ENCODE data around the gene SUFU. TPM values are rescaled to one million over a fixed set of nuclear protein-coding genes. Genes with fewer than 3 reads are reported as not detected.

SUFU gene
- total and polyA plus RNA-seq, 2 of the 8 experiments (the other 6 are each of a cell fraction or from before 2014, with no cell fraction given) = 7.0 to 10.8 TPM

DNA sequence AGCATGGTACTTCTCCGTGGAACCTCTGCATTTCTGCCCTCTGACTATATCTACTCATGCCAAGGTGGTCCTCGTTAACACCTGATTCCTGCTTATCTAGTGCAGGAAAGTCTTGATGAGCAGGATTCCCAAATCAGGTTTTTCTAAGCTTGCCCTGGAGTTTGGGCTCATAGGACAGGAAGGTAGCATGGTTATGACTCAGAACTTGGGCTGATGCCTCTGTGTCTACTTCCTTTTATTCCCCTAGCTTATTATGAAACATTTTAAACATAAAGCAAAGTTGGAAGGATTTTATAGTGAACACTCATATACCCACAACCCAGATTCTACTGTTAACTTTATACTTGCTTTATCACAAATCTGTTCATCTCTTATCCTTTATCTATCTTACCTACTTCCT lies 5.6 kb downstream of the SUFU start:
- Histone ChIP-seq H4K5ac (ENCODE audit: insufficient read length, low read depth, low read length) (no peak overlapping the region), H4K20me1 (replicated peaks in 1 of 2; ENCODE audit: control insufficient read depth in 1 of 2, insufficient read depth in 2 of 2, low read length in 2 of 2) (peaks cover 8 to 24% of the 10 kb centered on the region in 2 experiments), H3K27ac (ENCODE audit: low read depth, low read length) (no peak overlapping the region), H3K4ac (replicated peaks; ENCODE audit: insufficient read length, low read depth, low read length) (no peak overlapping the region), H2BK20ac (ENCODE audit: low read length) (no peak overlapping the region), H3K36me3 (ENCODE audit: control insufficient read depth in 2 of 4, insufficient read depth in 4 of 4, low read length in 3 of 4) (peaks cover 3 to 8% (median 5%) of the 10 kb centered on the region in 4 experiments; a peak in 5 of 8 replicates), H2AFZ (ENCODE audit: low read length) (no peak overlapping the region), H3K23ac (ENCODE audit: insufficient read length) (no peak overlapping the region), H3K23me2 (ENCODE audit: low read depth, low read length) (peaks cover 5% of the 10 kb centered on the region; the same call in 1 of the 2 replicates), H4K91ac (replicated peaks; ENCODE audit: insufficient read length, low read length) (no peak overlapping the region), H3K14ac (ENCODE audit: insufficient read length) (no peak overlapping the region), H3K4me3 (ENCODE audit: extremely low read depth in 1 of 4, insufficient read depth in 2 of 4, low read depth in 3 of 4, low read length in 4 of 4) (no peak overlapping the region), H4K8ac (ENCODE audit: extremely low read depth, insufficient read depth, low read length) (no peak overlapping the region), H3K9ac (replicated peaks in 1 of 4; ENCODE audit: extremely low read depth in 1 of 4, low read depth in 3 of 4, low read length in 3 of 4) (no peak overlapping the region), H2BK120ac (replicated peaks; ENCODE audit: low read depth, low read length) (no peak overlapping the region), H2BK12ac (ENCODE audit: low read depth, low read length) (no peak overlapping the region), H3K4me1 (replicated peaks in 1 of 4; ENCODE audit: control insufficient read depth in 3 of 4, insufficient read depth in 4 of 4, low read length in 3 of 4) (peaks cover 0 to 10% (median 1%) of the 10 kb centered on the region in 4 experiments; a peak in 3 of 7 replicates), H3K56ac (replicated peaks; ENCODE audit: insufficient read length, low read depth, low read length) (no peak overlapping the region), H3K18ac (ENCODE audit: extremely low read depth, low read length) (no peak overlapping the region), H3K27me3 (replicated peaks in 1 of 4; ENCODE audit: control insufficient read depth in 3 of 4, extremely low read depth in 1 of 4, insufficient read depth in 3 of 4, low read length in 3 of 4) (peaks cover 2 to 11% (median 8%) of the 10 kb centered on the region in 4 experiments; a peak in 4 of 7 replicates), H2BK5ac (ENCODE audit: low read depth, low read length) (no peak overlapping the region), H2BK15ac (ENCODE audit: low read length) (no peak overlapping the region), H3K4me2 (ENCODE audit: insufficient read depth in 1 of 2, low read depth in 2 of 2, low read length in 2 of 2) (no peak overlapping the region), H2AK5ac (ENCODE audit: low read depth, low read length) (no peak overlapping the region), H3K79me1 (ENCODE audit: low read depth, low read length) (no peaks in the 10 kb centered on the region; the same call in 1 of the 2 replicates), H3K79me2 (ENCODE audit: control insufficient read depth in 1 of 2, insufficient read depth in 2 of 2, low read length in 2 of 2) (peaks cover 0 to 7% of the 10 kb centered on the region in 2 experiments; a peak in 1 of 4 replicates), H3K9me3 (ENCODE audit: insufficient read depth in 2 of 2, low read depth in 1 of 2, low read length in 1 of 2) (no peaks in the 10 kb centered on the region)
- ChIA-PET POLR2A (ENCODE audit: partially characterized antibody) (no interaction called here), CTCF (ENCODE audit: partially characterized antibody) (interaction anchor here (0.6 to 16.5 kb wide), 3 partner anchors 72 to 274 kb away, joined by 3 to 182 read pairs (median 3); no protein-coding TSS in a partner anchor)
- DNase-seq (ENCODE audit: low read depth in 1 of 2, low spot score in 2 of 2) (no peak), FAIRE-seq (no peak)
- WGBS, 2 experiments (ENCODE audit: extremely low coverage in 1 of 2, insufficient coverage in 1 of 2, insufficient read length in 1 of 2, insufficient replicate concordance in 2 of 2, low coverage in 1 of 2, low lambda C conversion rate in 2 of 2, missing lambda C conversion rate in 1 of 2) = 86% methylated on average over 2 of the region's 2 CpGs; no CpG with 5 or more reads in 1 of the 2 experiments
- TF ChIP-seq BACH1 (IDR thresholded peaks at IDR 0.05; ENCODE audit: low read length) = no peak
- no peak for TF ChIP-seq CTBP2 (IDR thresholded peaks at IDR 0.05; ENCODE audit: borderline replicate concordance, insufficient read depth, insufficient read length, low read length)
- no peak for TF ChIP-seq ATF3 (IDR thresholded peaks at IDR 0.05; ENCODE audit: insufficient read depth, low read depth, low read length)
- no peak for TF ChIP-seq SUZ12 (IDR thresholded peaks at IDR 0.05; ENCODE audit: low read length)
- no peak for TF ChIP-seq CTCF (IDR thresholded peaks at IDR 0.05; ENCODE audit: control extremely low read depth in 1 of 3, insufficient read depth in 1 of 3, low read depth in 1 of 3, low read length in 3 of 3)

Measured in H1 (cell line).